Adrenal gland (tissue), 12 donors: ENCODE results near the gene HABP4. TPM values are rescaled to one million over a fixed set of nuclear protein-coding genes. Genes with fewer than 3 reads are reported as not detected.
"Not testable (repeated sequence)": the region's sequence is repeated elsewhere in the genome, so short reads cannot be mapped to it uniquely, and the experiment has no call there.

Source experiments
- DNase-seq, 7 donors: peaks; one replicate each; pipeline ENCODE4 v3.0.0-alpha.2; 2019 to 2020
- H3K27ac ChIP-seq, 5 donors: fragments of 200-600 bp; sonication (generic) in 4 of 5; 1 replicate in 3 of 5; 2 replicates in 2 of 5; pipeline versions ENCODE4 v1.5.1 to v1.8.0; 2016 to 2020; ENCODE audit warnings: mild to moderate bottlenecking in 1 of 5
- H3K27me3 ChIP-seq: fragments of 200-600 bp; 2 replicates; pipeline ENCODE4 v1.8.0; 2021
- H3K36me3 ChIP-seq, 2 donors: fragments of 200-600 bp; replicated peaks in 1 of 2; 1 replicate in 1 of 2; 2 replicates in 1 of 2; pipeline versions ENCODE4 v1.5.1 to v1.8.0; 2018 to 2022
- H3K4me1 ChIP-seq, 2 donors: fragments of 200-600 bp; replicated peaks in 1 of 2; 1 replicate in 1 of 2; 2 replicates in 1 of 2; pipeline versions ENCODE4 v1.5.1 to v1.8.0; 2018 to 2021
- H3K4me3 ChIP-seq, 4 donors: fragments of 200-600 bp; sonication (generic) in 3 of 4; one replicate each; pipeline ENCODE4 v1.5.1; 2016 to 2018
- H3K9me3 ChIP-seq, 3 donors: fragments of 200-600 bp; sonication (generic) in 1 of 3; replicated peaks in 1 of 3; 1 replicate in 2 of 3; 2 replicates in 1 of 3; pipeline versions ENCODE4 v1.5.1 to v1.8.0; 2016 to 2021
- POLR2A ChIP-seq, 2 donors: fragments of 450-650 bp; IDR thresholded peaks; one replicate each; pipeline ENCODE4 v1.6.1; 2017; ENCODE audit warnings: antibody characterized with exemption in 2 of 2, mild to moderate bottlenecking in 2 of 2, moderate library complexity in 1 of 2
- WGBS, 4 donors: extraction: QIAGEN DNeasy Blood & Tissue Kit in 2 of 4; methylation state at CpG; one replicate each; pipeline versions ENCODE4 v1.1.5 to v1.1.7; 2013 to 2017; 5-methylcytosine and 5-hydroxymethylcytosine counted together
- intact Hi-C, 2 donors: fragments of 100-400 bp; cut with DNase I; formaldehyde crosslinking; loops; one replicate each; pipeline versions ENCODE4 v1.14.1 to v1.15.0; 2022 to 2023
- polyA plus RNA-seq, 3 donors: library from polyadenylated mRNA; stranded (reverse); fragments of 200-250 nt in 2 of 3; fragments of 350-450 nt in 1 of 3; fragmentation: Illumina TruSeq in 1 of 3; extraction: RNeasy Lipid Tissue Mini Kit (QIAGEN cat#74804) in 1 of 3; gene quantifications; one replicate each; pipeline ENCODE4 v1.2.3, GENCODE V29; 2013 to 2014
- total RNA-seq, 9 donors: library from RNA; depleted of rRNA in 4 of 9; stranded (reverse); fragments of >200 nt in 4 of 9; fragments of 120-200 nt in 1 of 9; fragmentation: NEBNext Ultra II Directional in 1 of 9; extraction: Animal tissue kit (Norgen Biotek cat#: 25700) in 1 of 9; gene quantifications; one replicate each; pipeline versions ENCODE4 v1.1.0 to v1.2.4, GENCODE V29; 2013 to 2023
- TF ChIP-seq, protein P1 (sequence below), 6 experiments: fragments of 450-650 bp in 4 of 6; fragments of 200-600 bp in 2 of 6; sonication (generic) in 1 of 6; IDR thresholded peaks; 1 replicate in 5 of 6; 2 replicates in 1 of 6; pipeline versions ENCODE4 v1.5.1 to v1.8.0; 2016 to 2021; ENCODE audit warnings: antibody characterized with exemption in 6 of 6, mild to moderate bottlenecking in 2 of 6, moderate library complexity in 1 of 6
- donor health status: healthy with polysubstance abuse.
- donor health status: Bipolar disorder and iron deficiency.
- donor health status: DM: yes; HTN: yes; CAD: no.
- donor health status: DM: no; HTN: no; CAD: no.
- donor health status: DM: no; HTN: no; CAD: no.
- donor health status: DM: yes; HTN: yes; CAD: no.

The HABP4 gene
- total and polyA plus RNA-seq, 12 donors = 4.8 to 22.4 (median 10.0) TPM

DNA sequence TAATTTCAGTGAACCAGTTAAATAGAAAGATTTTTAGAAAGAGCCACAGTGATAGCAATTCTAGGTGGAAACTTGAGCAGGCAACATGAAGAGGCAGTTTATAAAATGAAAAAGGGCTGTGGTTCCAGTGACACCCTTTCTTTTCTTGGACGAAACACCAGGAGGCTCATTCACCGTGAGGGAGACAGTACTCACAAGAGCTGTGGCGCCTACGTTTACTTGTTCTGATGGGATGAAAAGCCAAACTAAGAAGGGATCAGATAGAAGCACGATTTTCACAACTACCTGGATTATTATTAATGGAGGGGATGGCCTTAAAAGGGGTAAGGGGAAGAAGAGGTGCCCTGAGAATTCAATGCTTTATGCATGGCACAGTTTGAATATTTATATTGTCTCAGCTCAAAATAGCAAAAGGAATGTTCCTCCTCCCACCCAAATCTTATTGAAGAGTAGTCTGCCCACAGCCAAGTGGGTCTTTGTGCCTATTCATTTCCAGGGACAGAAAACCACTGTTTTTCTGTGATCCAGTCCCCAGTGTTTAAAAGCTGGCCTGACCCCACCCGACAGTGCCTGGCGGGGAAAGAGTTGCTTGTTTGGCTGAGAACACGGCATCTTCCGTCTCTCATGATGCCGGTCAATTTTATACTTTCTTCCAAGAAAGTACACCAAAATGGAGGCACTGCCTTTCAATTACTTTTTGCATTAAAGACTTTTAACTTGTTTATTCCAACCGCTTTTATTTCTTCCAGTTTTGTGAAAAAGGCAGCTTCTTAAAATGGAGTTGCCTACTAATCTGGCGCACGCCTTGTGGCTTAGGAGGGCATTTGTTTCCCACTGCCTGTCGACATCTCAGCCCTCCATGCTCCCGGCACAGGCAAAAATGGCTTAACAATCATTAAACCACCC lies 51.9 kb downstream of the HABP4 start:
- H3K27ac ChIP-seq = no peak overlapping the region
- no peak for DNase-seq
- H3K27me3 ChIP-seq = no peaks in the 10 kb centered on the region
- H3K4me1 ChIP-seq = no peaks in the 10 kb centered on the region
- intact Hi-C loops = no loop called here
- no peaks in the 10 kb centered on the region for H3K9me3 ChIP-seq
- TF ChIP-seq, protein P1, sequence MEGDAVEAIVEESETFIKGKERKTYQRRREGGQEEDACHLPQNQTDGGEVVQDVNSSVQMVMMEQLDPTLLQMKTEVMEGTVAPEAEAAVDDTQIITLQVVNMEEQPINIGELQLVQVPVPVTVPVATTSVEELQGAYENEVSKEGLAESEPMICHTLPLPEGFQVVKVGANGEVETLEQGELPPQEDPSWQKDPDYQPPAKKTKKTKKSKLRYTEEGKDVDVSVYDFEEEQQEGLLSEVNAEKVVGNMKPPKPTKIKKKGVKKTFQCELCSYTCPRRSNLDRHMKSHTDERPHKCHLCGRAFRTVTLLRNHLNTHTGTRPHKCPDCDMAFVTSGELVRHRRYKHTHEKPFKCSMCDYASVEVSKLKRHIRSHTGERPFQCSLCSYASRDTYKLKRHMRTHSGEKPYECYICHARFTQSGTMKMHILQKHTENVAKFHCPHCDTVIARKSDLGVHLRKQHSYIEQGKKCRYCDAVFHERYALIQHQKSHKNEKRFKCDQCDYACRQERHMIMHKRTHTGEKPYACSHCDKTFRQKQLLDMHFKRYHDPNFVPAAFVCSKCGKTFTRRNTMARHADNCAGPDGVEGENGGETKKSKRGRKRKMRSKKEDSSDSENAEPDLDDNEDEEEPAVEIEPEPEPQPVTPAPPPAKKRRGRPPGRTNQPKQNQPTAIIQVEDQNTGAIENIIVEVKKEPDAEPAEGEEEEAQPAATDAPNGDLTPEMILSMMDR (IDR thresholded peaks at IDR 0.05) = no peak
- TF ChIP-seq POLR2A (IDR thresholded peaks at IDR 0.05) = no peak
- no peaks in the 10 kb centered on the region for H3K36me3 ChIP-seq
- H3K4me3 ChIP-seq = no peak overlapping the region
- 92 to 95% (median 95%) methylated on average over 15 of the region's 15 CpGs for WGBS, 4 donors

DNA sequence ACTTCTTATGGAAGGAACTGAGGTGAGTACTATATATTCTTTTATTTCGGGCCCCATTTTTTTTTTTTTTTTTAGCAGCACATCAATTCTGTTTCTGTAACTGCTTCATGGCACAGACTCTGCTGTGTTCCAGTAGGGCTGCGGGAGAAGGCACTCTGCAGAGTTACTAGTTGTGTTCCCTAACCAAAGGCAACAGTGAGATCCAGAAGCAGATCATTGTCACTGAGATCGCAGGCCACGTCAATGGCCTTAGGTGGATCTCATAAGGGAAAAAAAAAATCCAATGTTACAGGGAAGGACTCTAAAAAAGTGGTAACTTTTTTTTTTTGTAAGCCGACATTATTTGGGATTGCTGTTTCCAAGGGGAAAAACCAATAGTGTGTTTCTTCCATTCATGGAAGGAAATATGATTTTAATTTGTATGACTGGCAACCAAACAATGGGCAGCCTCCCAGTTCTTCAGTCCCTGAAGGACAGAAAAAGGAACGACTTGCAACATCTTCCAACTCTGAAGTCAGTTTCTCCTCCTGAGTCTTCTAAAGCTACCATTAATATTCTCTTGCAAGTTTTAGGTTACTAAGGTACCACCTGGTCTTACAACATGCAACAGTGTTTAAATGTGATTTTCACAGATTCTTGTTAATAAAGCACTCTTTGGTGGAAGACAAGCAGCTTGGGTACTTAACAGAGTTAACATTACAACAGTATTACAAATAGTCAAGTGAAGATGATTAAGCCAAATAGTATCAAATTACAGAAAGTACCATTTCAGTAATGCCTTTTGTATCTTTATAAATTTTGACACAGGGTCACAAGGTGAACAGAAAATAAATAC lies 52.8 kb downstream of the HABP4 start:
- no peaks in the 10 kb centered on the region for H3K9me3 ChIP-seq
- peak overlapping the region in 1 of 5 donors; percentile 32 for H3K27ac ChIP-seq
- H3K4me3 ChIP-seq = no peak overlapping the region
- 72 to 83% (median 77%) methylated on average over 6 of the region's 6 CpGs for WGBS, 4 donors
- H3K27me3 ChIP-seq = no peaks in the 10 kb centered on the region
- H3K36me3 ChIP-seq = no peaks in the 10 kb centered on the region
- TF ChIP-seq, protein P1 (IDR thresholded peaks at IDR 0.05) = no peak
- no peak for TF ChIP-seq POLR2A (IDR thresholded peaks at IDR 0.05)
- intact Hi-C loops = no loop called here
- H3K4me1 ChIP-seq = no peaks in the 10 kb centered on the region
- DNase-seq = no peak

DNA sequence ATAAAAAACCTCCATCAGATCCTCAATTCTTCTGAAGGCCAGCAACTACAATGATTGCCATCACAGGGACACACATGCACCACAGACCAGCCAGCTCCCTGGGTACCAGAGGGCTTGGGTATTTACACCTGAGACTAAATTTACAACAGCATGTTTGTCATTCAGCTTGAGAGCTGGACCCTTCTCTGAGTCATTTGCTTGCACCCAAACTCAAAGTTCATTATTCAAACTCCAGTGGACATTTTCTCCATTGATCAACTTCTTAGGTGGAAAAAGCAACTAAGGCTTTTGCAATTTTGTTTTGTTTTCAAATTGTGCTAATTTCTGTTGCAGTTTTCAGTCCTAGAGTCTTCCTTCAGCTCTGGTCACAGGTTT lies 53.4 kb downstream of the HABP4 start:
- H3K36me3 ChIP-seq, H3K27ac ChIP-seq, H3K4me3 ChIP-seq, H3K9me3 ChIP-seq, H3K4me1 ChIP-seq, H3K27me3 ChIP-seq, DNase-seq, intact Hi-C loops: not testable (repeated sequence)

DNA sequence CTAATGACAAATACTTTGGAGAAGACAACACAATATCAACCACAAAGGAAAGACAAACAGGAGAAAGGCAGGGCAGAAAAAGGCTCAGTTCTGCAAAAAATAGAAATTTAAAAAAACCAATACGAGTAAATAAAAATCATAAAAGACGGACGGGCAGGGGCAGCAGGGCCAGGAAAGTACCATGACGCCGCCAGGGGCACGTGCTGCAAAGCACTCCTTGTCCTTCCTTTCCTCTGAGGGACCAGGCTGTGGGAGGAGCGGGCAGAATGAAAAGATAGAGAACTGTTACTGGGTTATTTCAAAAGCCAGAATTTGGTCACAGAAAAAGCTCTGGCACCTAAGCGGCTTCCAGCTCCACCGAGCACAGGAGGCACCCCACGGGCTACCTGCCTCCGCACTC lies 53.9 kb downstream of the HABP4 start:
- Histone ChIP-seq H3K27me3 (no peaks in the 10 kb centered on the region), H3K27ac (no peak overlapping the region), H3K36me3 (no peaks in the 10 kb centered on the region), H3K4me3 (no peak overlapping the region), H3K4me1 (no peaks in the 10 kb centered on the region), H3K9me3 (no peaks in the 10 kb centered on the region)
- TF ChIP-seq, protein P1 (IDR thresholded peaks at IDR 0.05) = no peak
- no peak for DNase-seq
- intact Hi-C loops = no loop called here
- 92 to 95% (median 94%) methylated on average over 11 of the region's 11 CpGs for WGBS, 4 donors
